Colonic mucosa (tissue), 4 donors: ENCODE data around the gene VAT1L. TPM values are rescaled to one million over a fixed set of nuclear protein-coding genes. Genes with fewer than 3 reads are reported as not detected.
A peak's percentile ranks its signal among the peaks of the same experiment; 100 is the strongest.

Experiments
- DNase-seq: peaks from one replicate; pipeline ENCODE4 v3.0.0-alpha.2; 2020
- H3K27ac ChIP-seq: fragments of 200-600 bp; one replicate; pipeline ENCODE4 v1.8.0; 2021
- H3K27me3 ChIP-seq: fragments of 200-600 bp; one replicate; pipeline ENCODE4 v1.8.0; 2021
- H3K36me3 ChIP-seq: fragments of 200-600 bp; one replicate; pipeline ENCODE4 v1.8.0; 2021
- H3K4me1 ChIP-seq: fragments of 200-600 bp; one replicate; pipeline ENCODE4 v1.8.0; 2021; ENCODE audit warnings: mild to moderate bottlenecking
- H3K4me3 ChIP-seq: fragments of 200-600 bp; one replicate; pipeline ENCODE4 v1.8.0; 2021
- H3K9ac ChIP-seq, 2 donors: one replicate each; pipeline ENCODE4 v1.7.0; 2013; ENCODE audit warnings: control low read depth in 2 of 2, low read depth in 2 of 2, low read length in 2 of 2
- H3K9me3 ChIP-seq: fragments of 200-600 bp; one replicate; pipeline ENCODE4 v1.8.0; 2021
- intact Hi-C: fragments of 100-400 bp; cut with DNase I; formaldehyde crosslinking; loops from one replicate; pipeline ENCODE4 v1.14.1; 2022
- total RNA-seq, 2 donors: library from RNA; stranded (reverse); fragmentation: NEBNext Ultra II Directional in 1 of 2; extraction: Animal tissue kit (Norgen Biotek cat#: 25700) in 1 of 2; gene quantifications; one replicate each; pipeline ENCODE4 v1.2.1, GENCODE V29; 2021
- TF ChIP-seq, protein P1 (sequence below): fragments of 200-600 bp; IDR thresholded peaks from one replicate; pipeline ENCODE4 v1.8.0; 2022; ENCODE audit warnings: antibody characterized with exemption, mild to moderate bottlenecking
- donor health status: healthy.
- donor health status: DM: no; HTN: no; CAD: no.
- donor health status: DM: no; HTN: no; CAD: no.

The VAT1L gene
- total RNA-seq, 2 donors from 2014 or later = 1.4 to 3.3 TPM

DNA sequence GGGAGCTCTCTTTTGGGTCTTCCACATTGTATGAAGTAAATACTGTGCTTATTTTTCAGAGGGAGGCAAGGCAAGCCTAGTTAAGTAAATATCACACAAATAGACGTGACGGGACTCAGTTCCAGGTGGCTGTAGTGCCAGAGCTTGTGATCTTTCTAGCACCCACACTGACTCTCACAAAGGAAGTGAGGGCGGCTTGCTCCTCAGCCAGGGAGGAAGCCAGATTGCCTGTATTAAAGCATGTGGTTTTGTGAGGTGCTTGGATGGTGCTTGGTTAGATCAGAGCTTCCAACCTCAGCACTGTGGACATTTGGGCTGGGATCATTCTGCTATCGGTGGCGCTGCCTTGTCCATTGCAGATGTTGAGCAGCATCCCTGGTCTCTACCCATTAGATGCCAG lies 80.1 kb downstream of the VAT1L start:
- intact Hi-C loops = no loop called here
- Histone ChIP-seq H3K9ac (no peak overlapping the region), H3K4me1 (peaks cover 16% of the 10 kb centered on the region), H3K27me3 (no peaks in the 10 kb centered on the region), H3K4me3 (no peak overlapping the region), H3K9me3 (no peaks in the 10 kb centered on the region), H3K27ac (no peak overlapping the region), H3K36me3 (no peaks in the 10 kb centered on the region)
- DNase-seq = no peak
- TF ChIP-seq, protein P1, sequence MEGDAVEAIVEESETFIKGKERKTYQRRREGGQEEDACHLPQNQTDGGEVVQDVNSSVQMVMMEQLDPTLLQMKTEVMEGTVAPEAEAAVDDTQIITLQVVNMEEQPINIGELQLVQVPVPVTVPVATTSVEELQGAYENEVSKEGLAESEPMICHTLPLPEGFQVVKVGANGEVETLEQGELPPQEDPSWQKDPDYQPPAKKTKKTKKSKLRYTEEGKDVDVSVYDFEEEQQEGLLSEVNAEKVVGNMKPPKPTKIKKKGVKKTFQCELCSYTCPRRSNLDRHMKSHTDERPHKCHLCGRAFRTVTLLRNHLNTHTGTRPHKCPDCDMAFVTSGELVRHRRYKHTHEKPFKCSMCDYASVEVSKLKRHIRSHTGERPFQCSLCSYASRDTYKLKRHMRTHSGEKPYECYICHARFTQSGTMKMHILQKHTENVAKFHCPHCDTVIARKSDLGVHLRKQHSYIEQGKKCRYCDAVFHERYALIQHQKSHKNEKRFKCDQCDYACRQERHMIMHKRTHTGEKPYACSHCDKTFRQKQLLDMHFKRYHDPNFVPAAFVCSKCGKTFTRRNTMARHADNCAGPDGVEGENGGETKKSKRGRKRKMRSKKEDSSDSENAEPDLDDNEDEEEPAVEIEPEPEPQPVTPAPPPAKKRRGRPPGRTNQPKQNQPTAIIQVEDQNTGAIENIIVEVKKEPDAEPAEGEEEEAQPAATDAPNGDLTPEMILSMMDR = no peak

DNA sequence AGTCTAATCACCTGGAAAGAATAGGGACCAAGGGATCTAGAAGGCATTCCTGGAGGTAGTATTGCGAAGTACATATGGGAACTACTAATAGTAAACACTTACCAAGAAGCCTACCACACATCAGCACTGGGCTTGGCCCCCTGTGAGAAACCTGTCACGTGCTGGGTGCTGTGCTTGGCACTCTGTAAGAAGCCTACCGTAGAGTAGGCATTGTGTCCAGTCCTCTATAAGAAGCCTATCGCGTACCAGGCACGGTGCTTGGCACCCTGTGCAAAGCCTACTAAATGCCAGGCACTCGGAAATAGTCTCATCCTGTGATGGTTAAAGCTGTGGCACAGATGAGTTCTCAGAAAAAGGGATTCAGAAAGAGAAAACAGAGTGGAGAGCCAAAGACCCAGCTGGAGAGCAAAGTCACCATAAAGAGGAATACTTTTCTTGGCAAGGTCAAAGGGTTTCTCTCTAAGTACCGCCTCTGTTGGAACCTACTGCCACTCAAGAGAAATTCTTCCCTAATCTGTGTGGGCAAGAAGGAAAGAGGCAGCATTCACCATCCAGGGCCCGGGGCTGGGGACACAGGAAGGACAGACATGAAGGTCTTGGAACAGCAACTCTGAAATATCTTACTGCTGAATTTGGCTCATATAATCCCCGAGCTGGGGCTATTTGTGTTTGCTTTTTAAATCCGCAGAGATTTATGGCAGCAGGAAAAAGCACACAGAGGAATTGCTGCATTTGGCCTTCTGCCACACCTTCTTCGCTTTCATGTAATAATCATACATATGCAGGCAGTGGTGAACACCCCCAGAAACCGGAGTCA lies 81.8 kb downstream of the VAT1L start:
- H3K27ac ChIP-seq = no peak overlapping the region

DNA sequence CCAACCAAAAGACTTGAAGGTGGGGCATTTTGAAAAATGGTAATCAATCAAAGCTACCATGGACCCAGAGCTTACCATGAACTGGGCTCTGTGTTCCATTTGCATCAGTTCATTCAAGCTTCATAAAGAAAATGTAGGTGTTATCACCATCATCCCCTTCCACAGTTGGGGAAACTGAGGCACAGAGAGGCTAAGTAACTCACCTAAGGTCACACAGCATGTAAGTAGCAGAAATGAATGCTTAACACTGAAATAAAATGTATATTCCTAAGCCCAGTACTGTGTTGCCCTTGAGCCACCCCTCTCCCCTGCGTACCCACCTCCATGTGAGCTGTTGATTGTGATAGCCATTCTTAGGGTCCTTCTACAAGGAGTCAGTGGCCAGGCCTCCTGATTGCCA lies 83.6 kb downstream of the VAT1L start:
- no peaks in the 10 kb centered on the region for H3K9me3 ChIP-seq
- H3K9ac ChIP-seq = no peak overlapping the region
- no peak for DNase-seq
- no peak overlapping the region for H3K27ac ChIP-seq
- intact Hi-C loops = no loop called here
- TF ChIP-seq, protein P1 = no peak
- H3K4me1 ChIP-seq = peaks cover 11% of the 10 kb centered on the region
- no peaks in the 10 kb centered on the region for H3K27me3 ChIP-seq
- H3K36me3 ChIP-seq = no peaks in the 10 kb centered on the region
- no peak overlapping the region for H3K4me3 ChIP-seq

More for the DNA sequence above, 81.8 kb downstream of the VAT1L start:
- TF ChIP-seq, protein P1 = no peak
- Histone ChIP-seq H3K27me3 (no peaks in the 10 kb centered on the region), H3K4me3 (no peak overlapping the region), H3K36me3 (no peaks in the 10 kb centered on the region), H3K9me3 (no peaks in the 10 kb centered on the region), H3K9ac (no peak overlapping the region), H3K4me1 (peaks cover 16% of the 10 kb centered on the region)
- DNase-seq = peak; percentile 66
- intact Hi-C loops = no loop called here

DNA sequence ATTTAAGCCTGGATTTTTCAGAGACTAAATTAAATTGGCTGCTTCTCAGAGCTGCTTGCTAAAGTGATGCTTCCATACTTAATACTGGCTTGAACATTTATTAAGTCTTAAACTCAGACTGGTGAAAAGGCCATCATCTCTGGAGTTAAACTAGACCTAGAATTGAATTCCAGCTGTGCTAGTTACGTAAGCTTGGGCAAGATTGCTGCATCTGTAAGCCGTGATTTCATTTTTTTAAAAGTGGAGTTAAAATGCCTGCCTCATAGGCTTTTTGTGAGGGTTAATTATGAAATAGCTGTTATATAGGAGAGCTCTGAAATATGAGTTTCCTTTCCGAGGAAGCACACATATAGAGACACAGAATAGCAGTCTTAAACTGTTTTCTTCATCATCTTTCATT lies 84.7 kb downstream of the VAT1L start:
- no peaks in the 10 kb centered on the region for H3K36me3 ChIP-seq
- H3K4me3 ChIP-seq = no peak overlapping the region
- no peak overlapping the region for H3K9ac ChIP-seq
- H3K27ac ChIP-seq = no peak overlapping the region
- H3K4me1 ChIP-seq = peaks cover 11% of the 10 kb centered on the region
- intact Hi-C loops = no loop called here
- H3K9me3 ChIP-seq = no peaks in the 10 kb centered on the region
- TF ChIP-seq, protein P1 = no peak
- no peaks in the 10 kb centered on the region for H3K27me3 ChIP-seq
- no peak for DNase-seq

DNA sequence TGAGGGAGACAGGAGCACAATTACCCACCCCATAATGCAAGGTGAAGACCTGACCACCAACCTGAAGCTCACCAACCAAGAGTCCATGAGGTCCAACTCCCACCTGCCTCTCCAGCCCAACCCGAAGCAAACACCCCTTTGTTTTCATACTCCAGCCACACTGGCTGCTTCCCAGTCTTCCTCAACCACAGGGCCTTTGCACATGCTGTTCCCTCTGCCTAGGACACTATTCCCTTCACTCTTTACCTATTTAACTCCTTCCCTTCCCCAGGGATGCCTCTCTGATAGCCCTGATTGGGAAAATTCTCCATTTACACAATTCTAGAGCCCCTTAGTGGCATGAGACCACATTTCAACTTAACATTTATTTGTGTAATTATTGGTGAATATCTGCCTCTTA lies 86.0 kb downstream of the VAT1L start:
- TF ChIP-seq, protein P1 = no peak
- H3K27ac ChIP-seq = no peak overlapping the region
- no peaks in the 10 kb centered on the region for H3K9me3 ChIP-seq
- no peaks in the 10 kb centered on the region for H3K36me3 ChIP-seq
- H3K27me3 ChIP-seq = no peaks in the 10 kb centered on the region
- intact Hi-C loops = no loop called here
- no peak overlapping the region for H3K4me3 ChIP-seq
- peaks cover 11% of the 10 kb centered on the region for H3K4me1 ChIP-seq
- DNase-seq = no peak
- no peak overlapping the region for H3K9ac ChIP-seq
